ENCODE data around the gene ZDHHC11B.

DNA sequence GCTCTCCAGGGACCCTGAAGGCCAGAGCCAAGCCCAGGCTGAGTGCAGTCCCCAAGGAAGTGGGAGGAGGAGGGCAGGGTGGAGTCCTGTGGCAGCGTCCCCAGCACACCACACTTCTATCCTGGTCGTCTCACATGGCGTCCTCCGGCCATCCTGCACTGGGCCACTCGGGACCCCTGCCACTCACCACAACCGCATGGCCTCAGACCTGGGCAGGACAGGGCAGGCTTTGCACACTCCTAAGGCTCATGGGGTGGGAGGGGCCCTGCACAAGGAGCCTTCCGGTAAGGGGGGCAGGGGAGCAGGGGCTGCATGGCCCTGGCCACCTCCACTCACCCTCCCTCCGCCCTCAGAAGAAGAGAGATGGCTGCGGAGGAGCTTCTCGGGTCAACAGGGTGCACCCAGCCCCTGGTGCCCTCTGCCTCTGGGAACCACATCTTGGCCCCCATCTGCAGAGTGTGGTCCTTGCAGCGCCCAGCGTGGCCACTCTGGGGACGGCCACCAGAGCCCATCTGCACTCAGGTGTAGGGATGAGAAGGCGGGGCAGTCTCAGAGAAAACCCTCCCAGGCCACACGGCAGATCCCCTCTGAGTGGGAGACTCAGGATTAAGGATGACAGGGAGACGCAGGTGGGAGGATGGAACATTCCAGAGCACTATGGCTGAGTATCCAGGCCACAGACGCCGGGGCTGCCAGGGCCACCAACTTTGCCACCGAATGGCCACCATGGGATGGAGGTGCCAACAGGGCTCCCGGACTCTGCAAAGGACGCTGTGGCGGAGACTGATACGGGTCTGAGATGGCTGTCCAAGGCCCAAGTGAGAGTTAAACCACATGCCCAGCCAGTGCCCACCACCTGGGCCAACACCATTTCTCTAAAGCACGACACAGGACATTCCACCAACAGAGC, 99.0 kb downstream of the ZDHHC11B start:
- TF ChIP-seq, protein P1, sequence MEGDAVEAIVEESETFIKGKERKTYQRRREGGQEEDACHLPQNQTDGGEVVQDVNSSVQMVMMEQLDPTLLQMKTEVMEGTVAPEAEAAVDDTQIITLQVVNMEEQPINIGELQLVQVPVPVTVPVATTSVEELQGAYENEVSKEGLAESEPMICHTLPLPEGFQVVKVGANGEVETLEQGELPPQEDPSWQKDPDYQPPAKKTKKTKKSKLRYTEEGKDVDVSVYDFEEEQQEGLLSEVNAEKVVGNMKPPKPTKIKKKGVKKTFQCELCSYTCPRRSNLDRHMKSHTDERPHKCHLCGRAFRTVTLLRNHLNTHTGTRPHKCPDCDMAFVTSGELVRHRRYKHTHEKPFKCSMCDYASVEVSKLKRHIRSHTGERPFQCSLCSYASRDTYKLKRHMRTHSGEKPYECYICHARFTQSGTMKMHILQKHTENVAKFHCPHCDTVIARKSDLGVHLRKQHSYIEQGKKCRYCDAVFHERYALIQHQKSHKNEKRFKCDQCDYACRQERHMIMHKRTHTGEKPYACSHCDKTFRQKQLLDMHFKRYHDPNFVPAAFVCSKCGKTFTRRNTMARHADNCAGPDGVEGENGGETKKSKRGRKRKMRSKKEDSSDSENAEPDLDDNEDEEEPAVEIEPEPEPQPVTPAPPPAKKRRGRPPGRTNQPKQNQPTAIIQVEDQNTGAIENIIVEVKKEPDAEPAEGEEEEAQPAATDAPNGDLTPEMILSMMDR (IDR thresholded peaks at IDR 0.05), result no peak
- no peak for TF ChIP-seq POLR2AphosphoS5 (IDR thresholded peaks at IDR 0.05; ENCODE audit: insufficient read depth in 1 of 2, low read depth in 1 of 2)
- no peak for TF ChIP-seq POLR2A (IDR thresholded peaks at IDR 0.05)
